Esophagus muscularis mucosa (tissue), 4 donors: ENCODE measurements around the gene CLSTN1. TPM values are rescaled to one million over a fixed set of nuclear protein-coding genes. Genes with fewer than 3 reads are reported as not detected.

Source experiments
- DNase-seq: peaks from one replicate; pipeline ENCODE4 v3.0.0-alpha.2; 2017; ENCODE audit errors: extremely low spot score
- H3K27ac ChIP-seq, 4 donors: fragments of 200-600 bp; sonication (generic); replicated peaks in 1 of 4; 1 replicate in 3 of 4; 2 replicates in 1 of 4; pipeline ENCODE4 v1.5.1; 2016 to 2019; ENCODE audit warnings: mild to moderate bottlenecking in 1 of 4
- H3K27me3 ChIP-seq, 4 donors: fragments of 200-600 bp; sonication (generic); one replicate each; pipeline versions ENCODE4 v1.5.1 to v1.6.0; 2016 to 2019
- H3K36me3 ChIP-seq, 4 donors: fragments of 200-600 bp; sonication (generic); one replicate each; pipeline ENCODE4 v1.5.1; 2016 to 2019
- H3K4me1 ChIP-seq, 4 donors: fragments of 200-600 bp; sonication (generic); one replicate each; pipeline ENCODE4 v1.5.1; 2016 to 2019
- H3K4me3 ChIP-seq, 4 donors: fragments of 200-600 bp; sonication (generic); 1 replicate in 2 of 4; 2 replicates in 2 of 4; pipeline ENCODE4 v1.5.1; 2016 to 2019; ENCODE audit warnings: mild to moderate bottlenecking in 4 of 4, moderate library complexity in 1 of 4
- H3K9me3 ChIP-seq, 4 donors: fragments of 200-600 bp; sonication (generic); 1 replicate in 3 of 4; 2 replicates in 1 of 4; pipeline ENCODE4 v1.5.1; 2016 to 2019
- EP300 ChIP-seq: sonication (generic); formaldehyde crosslinking; IDR thresholded peaks from one replicate; pipeline ENCODE4 v1.6.1; 2017; ENCODE audit warnings: antibody characterized with exemption
- POLR2A ChIP-seq: fragments of 450-650 bp; IDR thresholded peaks from one replicate; pipeline ENCODE4 v1.6.1; 2017; ENCODE audit warnings: antibody characterized with exemption, moderate library complexity, mild to moderate bottlenecking, low read depth
- POLR2AphosphoS5 ChIP-seq, 2 donors: sonication (generic); formaldehyde crosslinking; IDR thresholded peaks; one replicate each; pipeline ENCODE4 v1.6.1; 2017; ENCODE audit warnings: antibody characterized with exemption in 2 of 2
- WGBS: methylation state at CpG from one replicate; pipeline ENCODE4 v1.1.5; 2018; 5-methylcytosine and 5-hydroxymethylcytosine counted together
- intact Hi-C: fragments of 100-400 bp; cut with DNase I; formaldehyde crosslinking; loops from one replicate; pipeline ENCODE4 v1.15.1; 2023
- total RNA-seq, 4 donors: library from RNA; depleted of rRNA; stranded (reverse); fragments of >200 nt; gene quantifications; one replicate each; pipeline versions ENCODE4 v1.1.0 to v1.2.1, GENCODE V29; 2016
- TF ChIP-seq, protein P1 (sequence below), 3 experiments: fragments of 200-600 bp in 2 of 3; fragments of 450-650 bp in 1 of 3; sonication (generic) in 2 of 3; IDR thresholded peaks; one replicate each; pipeline ENCODE4 v1.5.1; 2017 to 2019; ENCODE audit warnings: antibody characterized with exemption in 3 of 3, mild to moderate bottlenecking in 2 of 3, moderate library complexity in 1 of 3

The CLSTN1 gene
- total RNA-seq, 4 donors from 2014 or later: 47.1 to 109 (median 72.3) TPM

DNA sequence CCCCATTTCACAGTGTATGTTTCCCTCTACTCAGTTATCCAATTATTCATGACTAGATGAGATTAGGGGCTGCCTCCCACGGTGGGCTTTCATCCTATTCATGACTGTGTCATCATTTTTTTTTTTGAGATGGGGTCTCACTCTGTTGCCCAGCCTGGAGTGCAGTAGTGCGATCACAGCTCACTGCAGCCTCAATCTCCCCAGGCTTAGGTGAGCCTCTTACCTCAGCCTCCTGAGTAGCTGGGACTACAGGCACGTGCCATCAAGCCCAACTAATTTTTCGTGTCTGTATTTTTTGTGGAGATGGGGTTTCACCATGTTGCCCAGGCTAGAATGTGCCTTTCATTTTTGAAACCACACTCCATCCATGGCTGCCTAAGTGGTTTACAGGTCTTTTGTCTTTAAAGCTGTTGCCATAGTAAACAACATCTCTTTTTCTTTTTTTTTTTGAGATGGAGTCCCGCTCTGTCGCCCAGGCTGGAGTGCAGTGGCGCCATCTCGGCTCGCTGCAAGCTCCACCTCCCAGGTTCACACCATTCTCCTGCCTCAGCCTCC lies 112.2 kb downstream of the CLSTN1 start:
- intact Hi-C loops: no loop called here
- no peak overlapping the region for H3K4me3 ChIP-seq
- no peaks in the 10 kb centered on the region for H3K4me1 ChIP-seq
- no peaks in the 10 kb centered on the region for H3K27me3 ChIP-seq
- TF ChIP-seq POLR2A (no peak), EP300 (no peak), POLR2AphosphoS5 (IDR thresholded peaks at IDR 0.05) (no peak)
- TF ChIP-seq, protein P1, sequence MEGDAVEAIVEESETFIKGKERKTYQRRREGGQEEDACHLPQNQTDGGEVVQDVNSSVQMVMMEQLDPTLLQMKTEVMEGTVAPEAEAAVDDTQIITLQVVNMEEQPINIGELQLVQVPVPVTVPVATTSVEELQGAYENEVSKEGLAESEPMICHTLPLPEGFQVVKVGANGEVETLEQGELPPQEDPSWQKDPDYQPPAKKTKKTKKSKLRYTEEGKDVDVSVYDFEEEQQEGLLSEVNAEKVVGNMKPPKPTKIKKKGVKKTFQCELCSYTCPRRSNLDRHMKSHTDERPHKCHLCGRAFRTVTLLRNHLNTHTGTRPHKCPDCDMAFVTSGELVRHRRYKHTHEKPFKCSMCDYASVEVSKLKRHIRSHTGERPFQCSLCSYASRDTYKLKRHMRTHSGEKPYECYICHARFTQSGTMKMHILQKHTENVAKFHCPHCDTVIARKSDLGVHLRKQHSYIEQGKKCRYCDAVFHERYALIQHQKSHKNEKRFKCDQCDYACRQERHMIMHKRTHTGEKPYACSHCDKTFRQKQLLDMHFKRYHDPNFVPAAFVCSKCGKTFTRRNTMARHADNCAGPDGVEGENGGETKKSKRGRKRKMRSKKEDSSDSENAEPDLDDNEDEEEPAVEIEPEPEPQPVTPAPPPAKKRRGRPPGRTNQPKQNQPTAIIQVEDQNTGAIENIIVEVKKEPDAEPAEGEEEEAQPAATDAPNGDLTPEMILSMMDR (IDR thresholded peaks at IDR 0.05): no peak
- no peaks in the 10 kb centered on the region for H3K9me3 ChIP-seq
- H3K36me3 ChIP-seq: peaks cover 16 to 59% (median 27%) of the 10 kb centered on the region in 4 donors
- H3K27ac ChIP-seq: no peak overlapping the region
- no peak for DNase-seq
- WGBS: 90% methylated on average over 9 of the region's 9 CpGs

DNA sequence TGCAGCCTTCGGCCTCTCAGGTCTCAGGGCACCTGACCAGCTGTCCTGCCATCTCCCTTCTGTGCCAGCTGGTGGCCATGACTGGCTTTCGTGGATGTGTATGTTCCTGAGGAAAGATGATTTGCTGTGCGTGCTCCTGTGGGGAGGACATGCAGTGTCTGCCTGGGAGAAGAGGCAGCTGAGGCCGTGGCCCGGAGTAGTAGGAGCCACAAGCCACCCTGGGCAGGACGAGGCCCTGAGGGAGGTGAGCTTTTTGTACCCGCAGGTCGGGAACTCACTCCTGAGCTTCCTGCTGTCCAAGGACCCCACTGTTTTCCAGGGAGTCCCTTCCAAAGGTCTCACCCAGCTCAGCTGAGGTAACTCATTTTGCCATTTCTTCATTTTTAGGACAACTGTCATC lies 113.7 kb downstream of the CLSTN1 start:
- TF ChIP-seq POLR2AphosphoS5 (IDR thresholded peaks at IDR 0.05): no peak
- H3K4me3 ChIP-seq: no peak overlapping the region
- no peaks in the 10 kb centered on the region for H3K9me3 ChIP-seq
- no peak overlapping the region for H3K27ac ChIP-seq
- peaks cover 10 to 44% (median 16%) of the 10 kb centered on the region in 4 donors for H3K36me3 ChIP-seq
- DNase-seq: no peak
- 96% methylated on average over 5 of the region's 8 CpGs for WGBS
- intact Hi-C loops: no loop called here
- no peaks in the 10 kb centered on the region for H3K4me1 ChIP-seq
- no peaks in the 10 kb centered on the region for H3K27me3 ChIP-seq

DNA sequence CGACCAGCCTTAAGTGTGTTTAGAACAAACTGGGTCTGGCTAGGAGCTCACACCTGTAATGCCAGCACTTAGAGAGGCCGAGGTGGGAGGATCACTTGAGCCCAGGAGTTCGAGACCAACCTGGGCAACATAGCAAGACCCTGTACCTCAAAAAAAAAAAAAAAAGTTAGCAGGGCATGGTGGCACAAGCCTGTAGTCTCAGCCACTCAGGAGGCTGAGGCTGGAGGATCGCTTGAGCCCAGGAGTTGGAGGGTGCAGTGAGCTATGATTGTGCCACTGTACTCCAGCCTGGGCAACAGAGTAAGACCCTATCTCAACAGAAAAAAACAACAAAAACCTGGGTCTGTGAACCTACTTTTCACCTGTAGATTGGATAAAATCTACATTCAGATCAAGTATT lies 117.6 kb downstream of the CLSTN1 start:
- H3K4me3 ChIP-seq: no peak overlapping the region
- peaks cover 2 to 14% (median 6%) of the 10 kb centered on the region in 4 donors for H3K36me3 ChIP-seq
- no peak overlapping the region for H3K27ac ChIP-seq
- 96% methylated on average over 4 of the region's 4 CpGs for WGBS
- no peak for DNase-seq
- intact Hi-C loops: no loop called here
- TF ChIP-seq EP300: no peak
- TF ChIP-seq, protein P1 (IDR thresholded peaks at IDR 0.05): no peak
- no peaks in the 10 kb centered on the region for H3K4me1 ChIP-seq
- no peaks in the 10 kb centered on the region for H3K9me3 ChIP-seq
- no peaks in the 10 kb centered on the region for H3K27me3 ChIP-seq

DNA sequence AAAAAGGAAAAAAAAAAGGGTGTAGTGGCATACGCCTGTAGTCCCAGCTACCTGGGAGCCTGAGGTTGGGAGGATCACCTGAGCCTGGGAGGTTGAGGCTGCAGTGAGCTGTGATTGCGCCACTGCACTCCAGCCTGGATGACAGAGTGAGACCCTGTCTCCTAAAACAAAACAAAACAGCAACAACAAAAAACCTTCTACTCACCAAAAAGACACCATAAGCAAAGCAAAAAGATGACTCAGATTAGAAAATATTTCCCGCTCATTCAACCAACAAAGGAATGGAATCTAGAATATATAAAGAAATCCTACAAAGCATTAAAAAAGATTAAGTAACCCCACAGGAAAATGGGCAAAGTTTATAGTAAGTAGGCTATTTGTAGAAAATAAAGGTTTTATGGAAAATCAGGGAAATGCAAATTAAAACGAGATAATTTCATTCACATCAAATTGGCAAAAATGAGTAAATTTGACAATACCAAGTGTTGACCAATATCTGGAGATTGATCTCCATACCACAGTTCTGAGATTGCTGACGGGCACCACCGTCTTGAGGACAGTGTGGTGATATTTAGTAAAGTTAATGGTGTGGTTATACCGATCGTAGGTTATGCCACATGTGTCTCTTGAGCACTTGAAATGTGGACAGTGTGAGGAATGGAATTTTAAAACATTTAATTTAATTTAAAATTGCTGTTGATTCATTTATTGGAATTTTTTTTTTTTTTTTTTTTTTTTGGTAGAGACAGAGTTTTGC lies 118.2 kb downstream of the CLSTN1 start:
- intact Hi-C loops: no loop called here
- H3K27ac ChIP-seq: no peak overlapping the region
- H3K9me3 ChIP-seq: no peaks in the 10 kb centered on the region
- no peak for DNase-seq
- no peaks in the 10 kb centered on the region for H3K27me3 ChIP-seq
- H3K4me3 ChIP-seq: no peak overlapping the region
- H3K36me3 ChIP-seq: peaks cover 0 to 13% (median 2%) of the 10 kb centered on the region in 4 donors
- WGBS: 89% methylated on average over 8 of the region's 8 CpGs
- TF ChIP-seq, protein P1 (IDR thresholded peaks at IDR 0.05): no peak
- TF ChIP-seq EP300 (no peak), POLR2AphosphoS5 (IDR thresholded peaks at IDR 0.05) (no peak), POLR2A (no peak)
- no peaks in the 10 kb centered on the region for H3K4me1 ChIP-seq

DNA sequence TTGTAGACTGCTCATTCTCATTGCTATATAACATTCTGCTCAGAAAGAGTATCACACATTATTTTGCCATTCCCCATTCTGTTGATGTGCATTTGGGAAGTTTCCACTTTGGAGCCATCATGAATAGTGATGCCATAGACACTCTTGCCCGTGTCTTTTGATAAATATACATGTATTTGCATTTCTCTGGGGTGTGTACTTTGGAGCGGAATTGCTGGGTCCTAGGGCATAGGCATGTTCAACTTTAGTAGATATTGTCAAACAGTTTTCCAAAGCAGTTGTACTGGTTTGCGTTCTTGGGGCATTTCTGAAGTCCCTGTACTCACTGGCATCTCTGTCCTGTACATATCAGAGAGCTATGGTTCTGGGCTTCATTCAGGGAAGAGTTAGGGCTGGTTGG lies 120.1 kb downstream of the CLSTN1 start:
- H3K36me3 ChIP-seq: peaks cover 0 to 11% (median 2%) of the 10 kb centered on the region in 4 donors
- intact Hi-C loops: no loop called here
- H3K27ac ChIP-seq: no peak overlapping the region
- no peaks in the 10 kb centered on the region for H3K9me3 ChIP-seq
- TF ChIP-seq POLR2AphosphoS5 (IDR thresholded peaks at IDR 0.05) (no peak), EP300 (no peak)
- H3K27me3 ChIP-seq: no peaks in the 10 kb centered on the region
- no peaks in the 10 kb centered on the region for H3K4me1 ChIP-seq
- DNase-seq: no peak
- no peak overlapping the region for H3K4me3 ChIP-seq
- 100% methylated on average over 3 of the region's 3 CpGs for WGBS
